T-helper 1 cell treated with Interleukin-12 subunit alpha and Interleukin-12 subunit beta and Interleukin-4 antibody, amounts not matched to agents 30 ng/mL and 1 ng/mL, for 36 hours (primary cell): ENCODE data around the gene ZNF536. TPM values are rescaled to one million over a fixed set of nuclear protein-coding genes. Genes with fewer than 3 reads are reported as not detected.

Source experiments
- intact Hi-C: fragments of 100-400 bp; cut with micrococcal nuclease; formaldehyde crosslinking; loops from one replicate; pipeline ENCODE4 v1.15.1; 2024
- total RNA-seq: library from RNA; stranded (reverse); gene quantifications from 2 replicates; pipeline ENCODE4 v1.2.3, GENCODE V29; 2022

ZNF536 gene
- total RNA-seq, 1 donor from 2014 or later: not detected

DNA sequence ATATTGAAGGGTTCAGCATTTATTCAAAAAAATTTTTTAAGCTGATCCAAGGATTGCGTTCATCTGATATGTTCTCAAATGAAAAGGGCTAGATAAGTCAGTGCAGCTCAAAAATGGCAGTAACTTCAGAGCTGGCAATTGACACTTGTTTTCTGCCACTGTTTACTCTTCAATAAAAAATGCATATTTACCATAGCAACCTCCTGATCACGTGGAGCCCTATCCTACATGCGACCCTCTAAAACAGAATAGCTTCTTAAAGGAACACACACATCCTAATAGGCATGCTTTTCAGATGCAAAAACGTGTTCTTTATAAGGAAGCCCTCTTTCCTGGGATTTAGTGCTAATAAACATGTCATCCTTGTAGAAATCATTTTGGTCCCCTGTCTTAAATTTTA, 150.2 kb downstream of the ZNF536 start:
- intact Hi-C loops: no loop called here

DNA sequence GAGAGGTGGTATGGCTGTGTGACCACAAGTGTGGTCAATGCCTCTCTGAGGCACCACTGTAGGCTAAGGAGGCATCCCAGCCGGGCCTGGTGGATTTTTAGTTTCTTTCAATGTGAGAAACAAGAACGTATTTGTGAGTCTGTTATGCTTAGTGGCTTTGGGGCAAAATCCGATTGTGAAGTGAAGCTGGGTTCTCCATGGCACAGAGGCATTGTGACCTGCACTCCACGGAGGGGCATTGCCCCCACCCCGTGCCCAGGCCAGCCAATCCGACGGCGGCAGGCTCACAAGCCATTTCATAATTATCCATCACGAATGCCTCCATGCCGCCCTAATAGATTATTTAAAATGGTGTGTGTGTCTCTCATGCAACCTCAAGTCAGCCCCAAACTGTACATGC, 151.6 kb downstream of the ZNF536 start:
- intact Hi-C loops: no loop called here

DNA sequence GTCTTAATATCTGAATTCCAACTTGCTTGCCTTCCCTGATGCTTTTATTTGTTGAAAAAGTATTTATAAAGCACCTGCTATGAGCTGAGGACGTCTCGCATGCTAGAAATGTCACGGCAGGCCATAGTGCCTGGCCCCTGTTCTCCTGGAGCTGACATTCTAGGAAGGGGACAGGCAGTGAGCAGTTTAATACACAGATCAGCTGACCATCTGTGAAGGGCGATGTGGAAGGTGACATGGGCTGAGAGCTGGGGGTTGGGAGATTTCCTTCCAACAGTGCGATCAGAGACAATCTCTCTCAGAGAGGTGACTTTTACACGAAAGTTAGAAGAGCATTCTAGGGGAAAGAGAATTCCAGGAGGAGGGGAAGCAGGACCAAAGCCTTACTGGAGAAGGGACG, 153.2 kb downstream of the ZNF536 start:
- intact Hi-C loops: no loop called here

DNA sequence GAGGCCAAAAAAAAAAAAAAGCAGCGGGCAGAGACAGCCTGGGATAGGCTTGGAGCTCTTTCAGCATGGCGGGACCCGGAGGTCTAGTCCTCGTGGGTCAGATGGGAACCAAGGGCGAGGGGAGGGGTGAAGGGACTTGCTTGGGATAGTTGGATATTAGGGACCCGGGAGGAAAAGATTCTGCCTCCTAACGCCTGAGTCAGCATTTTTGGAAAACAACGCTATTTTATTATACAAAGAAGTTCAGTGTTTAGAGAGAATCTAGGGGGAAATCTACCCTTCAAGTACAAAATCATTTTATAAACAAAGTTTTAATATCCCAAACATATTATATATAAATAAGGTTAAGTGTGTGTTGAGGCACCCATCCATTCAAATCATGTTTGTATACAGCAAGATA, 156.7 kb downstream of the ZNF536 start:
- intact Hi-C loops: no loop called here

DNA sequence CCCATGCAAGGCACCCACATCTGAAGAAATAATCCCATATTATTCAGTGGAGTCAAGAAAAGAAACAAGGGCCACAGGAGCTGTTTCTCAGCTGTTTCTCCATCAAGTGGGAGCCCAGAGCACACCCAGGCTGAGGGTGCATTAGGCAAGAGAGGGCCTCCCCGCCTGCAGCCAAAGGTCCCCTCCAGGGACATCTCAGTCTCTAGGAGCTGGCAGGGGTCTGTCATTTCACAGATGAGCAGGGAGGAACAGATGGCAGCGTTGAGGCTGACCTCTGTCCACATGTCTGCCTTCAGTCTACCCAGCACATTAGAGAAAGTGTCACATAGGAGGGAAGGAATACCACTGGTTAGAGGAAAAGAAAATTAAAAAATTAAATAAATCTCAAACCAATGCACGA, 157.7 kb downstream of the ZNF536 start:
- intact Hi-C loops: no loop called here

DNA sequence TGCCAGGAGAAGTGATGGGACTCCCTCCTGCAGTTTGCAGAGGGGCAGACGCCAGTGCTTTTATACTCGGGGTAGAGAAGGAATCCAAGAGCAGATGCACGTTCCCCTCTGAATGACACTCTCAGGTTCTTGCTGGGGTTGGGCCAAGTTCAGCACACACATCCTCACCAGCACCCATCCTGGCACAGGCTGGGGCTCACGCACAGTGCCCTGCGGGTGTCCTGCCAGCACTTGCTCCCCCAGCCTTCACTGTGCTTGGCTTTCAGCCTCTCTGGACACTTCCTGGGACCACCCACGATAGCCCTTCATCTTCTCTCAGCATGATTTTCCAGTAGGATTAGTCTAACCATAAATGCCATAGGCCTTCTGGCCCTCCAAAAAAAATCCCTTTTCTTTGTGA, 158.6 kb downstream of the ZNF536 start:
- intact Hi-C loops: no loop called here

DNA sequence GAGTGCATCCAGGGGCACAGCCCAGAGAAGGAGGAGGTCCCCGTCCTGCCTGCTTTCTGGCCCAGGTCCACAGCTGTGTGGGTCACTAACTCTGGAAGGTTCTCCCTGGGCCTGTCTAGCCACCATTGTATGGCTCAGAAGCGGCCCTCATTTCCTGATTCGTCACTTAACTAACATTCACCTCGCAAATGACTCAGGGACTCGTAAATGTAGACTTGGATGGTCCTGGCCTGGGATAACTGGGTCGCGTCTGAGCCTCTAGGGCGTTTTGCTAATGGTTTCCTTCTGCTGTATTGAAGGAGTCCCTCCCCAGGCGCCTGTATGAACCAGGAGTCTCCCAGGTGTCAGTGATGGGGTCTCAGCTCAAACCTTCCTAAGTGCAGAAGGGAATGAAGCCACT, 162.8 kb downstream of the ZNF536 start:
- intact Hi-C loops: no loop called here

DNA sequence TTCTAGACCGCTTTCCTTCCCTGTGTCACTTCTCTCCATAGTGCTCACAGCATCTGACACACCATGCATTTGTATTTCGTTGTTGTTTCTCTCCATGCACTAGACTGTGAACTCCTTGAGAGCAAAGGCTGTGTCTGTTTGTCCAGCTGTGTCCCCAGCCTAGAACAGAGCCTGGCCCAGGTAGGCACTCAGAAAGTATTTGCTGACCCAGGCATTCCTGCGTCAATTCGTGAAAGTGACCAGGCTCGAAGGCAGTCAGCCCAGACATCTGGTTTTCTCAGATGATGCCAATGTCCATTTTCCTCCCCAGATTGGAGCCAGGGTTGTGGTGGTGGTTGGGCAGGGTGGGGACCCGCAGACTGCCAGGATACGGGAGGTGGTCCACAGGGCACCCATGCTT, 164.8 kb downstream of the ZNF536 start:
- intact Hi-C loops: no loop called here

DNA sequence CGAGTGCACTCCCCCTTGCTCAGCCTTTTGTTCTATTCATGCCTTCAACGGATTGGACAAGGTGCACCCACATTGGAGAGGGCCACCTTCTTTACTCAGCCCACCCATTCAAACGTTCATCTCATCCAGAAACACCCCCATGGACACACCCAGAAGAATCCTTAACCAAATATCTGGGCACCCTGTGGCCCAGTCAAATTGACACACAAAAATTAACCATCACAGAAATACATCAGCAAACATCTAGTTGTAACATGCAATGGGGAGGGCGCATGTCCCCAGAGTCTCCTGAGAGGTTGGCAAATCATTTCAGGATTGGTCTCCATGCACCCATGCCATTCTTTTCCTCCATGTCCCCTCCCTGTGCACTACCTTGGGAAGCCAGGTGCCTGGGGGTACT, 167.1 kb downstream of the ZNF536 start:
- intact Hi-C loops: no loop called here

DNA sequence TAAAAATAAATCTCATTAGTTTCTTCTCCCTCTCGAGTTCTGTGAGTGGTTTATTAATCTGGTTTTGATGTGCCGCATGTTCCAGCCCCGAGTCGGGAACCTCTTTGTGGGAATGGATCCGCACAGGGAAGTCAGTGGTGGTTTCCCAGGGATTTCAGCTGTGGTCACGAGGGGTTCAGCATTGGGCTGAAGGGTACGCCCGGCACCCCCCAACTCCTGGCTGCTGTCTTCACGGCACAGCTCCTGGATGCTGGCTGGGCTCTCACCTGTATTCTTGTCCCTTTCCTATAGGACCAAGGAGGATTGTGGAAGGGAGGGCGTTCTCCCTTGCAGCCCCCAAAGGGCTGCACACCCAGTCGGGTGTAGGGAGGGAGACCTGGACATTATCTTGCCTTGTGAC, 167.8 kb downstream of the ZNF536 start:
- intact Hi-C loops: no loop called here

DNA sequence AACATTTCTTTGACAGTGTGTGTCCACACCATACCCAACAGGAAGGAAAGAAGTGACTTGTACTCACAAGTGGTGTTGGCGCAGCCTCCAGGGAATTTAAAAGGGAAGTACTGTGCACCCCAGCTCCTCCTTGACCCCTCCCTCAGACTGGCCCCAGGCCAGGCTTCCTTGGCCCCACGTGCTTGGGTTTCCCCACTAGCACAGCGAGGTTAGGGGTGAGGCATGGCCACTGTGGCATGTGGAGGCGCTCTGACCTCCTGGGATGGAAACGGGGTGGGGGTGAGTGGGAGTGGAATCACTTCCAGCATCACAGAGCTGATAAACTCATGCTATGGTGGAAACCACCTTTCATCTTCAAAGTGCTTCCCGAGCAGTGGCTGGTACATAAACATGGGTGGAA, 168.6 kb downstream of the ZNF536 start:
- intact Hi-C loops: no loop called here

DNA sequence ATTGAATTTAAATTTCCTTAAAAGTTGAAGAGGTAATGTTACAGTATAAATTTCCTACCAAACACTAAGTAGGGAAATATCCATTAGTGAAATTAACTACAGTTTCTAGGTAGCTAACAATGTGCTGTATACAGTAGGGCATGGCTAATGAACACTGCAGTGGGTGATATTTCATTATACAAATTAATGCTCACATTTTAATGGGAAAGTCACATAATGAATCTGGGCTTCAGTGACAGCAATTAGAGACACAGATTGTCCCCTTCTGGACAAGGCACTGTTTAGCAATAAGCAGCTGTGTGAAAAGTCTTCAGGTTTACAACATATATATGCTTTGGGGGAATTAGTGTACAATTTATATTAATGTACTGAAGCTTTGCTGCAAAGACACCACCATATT, 169.4 kb downstream of the ZNF536 start:
- intact Hi-C loops: no loop called here

DNA sequence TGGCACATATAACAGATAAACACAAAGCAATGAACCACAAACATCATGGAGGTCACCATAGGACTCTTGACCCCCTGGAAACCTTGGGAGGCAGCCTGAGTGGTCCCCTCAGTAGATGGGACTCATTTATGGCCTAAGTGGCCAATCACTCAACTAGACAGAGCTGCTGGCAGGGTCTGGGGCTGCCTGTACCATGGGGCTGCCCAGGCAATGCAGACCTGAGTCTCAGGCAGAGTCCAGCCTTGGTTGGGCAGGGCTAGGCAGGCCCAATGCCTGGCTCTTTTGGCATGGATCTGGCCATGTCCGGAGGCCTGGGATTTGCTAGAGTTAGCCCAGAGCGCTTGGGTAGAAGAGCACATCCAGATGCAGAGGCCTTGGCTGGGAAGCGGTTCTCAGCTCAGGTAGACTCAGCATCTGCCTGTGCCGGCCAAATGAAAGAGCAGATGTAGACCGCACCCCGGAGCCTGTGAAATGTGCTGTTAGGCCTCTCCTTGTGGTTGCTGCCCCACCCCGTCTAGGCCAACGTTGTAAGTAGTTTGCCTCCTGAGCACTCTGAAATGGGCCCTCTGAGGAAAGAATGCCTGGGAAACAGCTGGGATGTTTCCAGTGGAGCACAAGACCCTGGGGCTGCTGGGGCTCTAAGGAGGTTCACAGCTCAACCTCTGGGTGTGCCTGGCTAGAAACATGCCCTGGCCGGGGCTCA, 171.2 kb downstream of the ZNF536 start:
- intact Hi-C loops: no loop called here

DNA sequence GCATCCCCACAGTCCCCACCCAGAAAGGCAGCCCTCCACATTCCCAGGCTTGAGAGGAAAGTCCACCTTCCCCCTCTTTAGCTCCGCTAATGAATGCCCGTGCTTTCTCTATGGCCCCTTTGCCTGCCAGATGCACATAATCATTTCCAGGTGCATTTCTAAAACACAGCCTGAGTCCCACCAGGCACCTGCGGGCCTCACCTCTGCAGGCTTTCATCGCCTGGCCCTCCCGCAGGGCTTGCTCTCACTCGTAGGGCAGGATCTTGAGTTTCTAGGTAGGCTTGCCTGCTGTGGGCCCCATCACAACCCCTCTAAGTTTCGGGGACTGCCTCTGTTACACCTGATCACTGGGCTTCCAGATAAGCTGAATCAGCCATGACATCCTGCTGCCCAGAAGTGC, 173.6 kb downstream of the ZNF536 start:
- intact Hi-C loops: no loop called here

DNA sequence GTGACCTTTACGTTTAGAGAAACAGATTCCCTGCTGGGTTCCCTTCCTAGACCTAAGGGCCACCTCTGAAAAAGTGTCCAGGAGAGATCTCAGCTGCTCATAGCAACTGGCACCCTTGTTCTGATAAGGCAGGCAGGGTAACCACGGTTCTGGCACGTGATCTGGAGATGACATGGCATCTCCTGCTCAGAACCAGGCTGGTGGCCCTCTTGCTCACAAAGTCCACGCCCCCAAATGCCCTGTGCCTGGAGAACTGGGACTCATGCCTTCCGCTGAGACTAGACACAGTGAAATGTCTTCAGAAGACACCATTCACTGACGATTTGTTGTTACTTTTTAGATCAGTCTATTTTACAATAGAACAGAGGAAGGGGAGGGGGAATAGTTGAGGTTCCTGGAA, 174.1 kb downstream of the ZNF536 start:
- intact Hi-C loops: no loop called here

DNA sequence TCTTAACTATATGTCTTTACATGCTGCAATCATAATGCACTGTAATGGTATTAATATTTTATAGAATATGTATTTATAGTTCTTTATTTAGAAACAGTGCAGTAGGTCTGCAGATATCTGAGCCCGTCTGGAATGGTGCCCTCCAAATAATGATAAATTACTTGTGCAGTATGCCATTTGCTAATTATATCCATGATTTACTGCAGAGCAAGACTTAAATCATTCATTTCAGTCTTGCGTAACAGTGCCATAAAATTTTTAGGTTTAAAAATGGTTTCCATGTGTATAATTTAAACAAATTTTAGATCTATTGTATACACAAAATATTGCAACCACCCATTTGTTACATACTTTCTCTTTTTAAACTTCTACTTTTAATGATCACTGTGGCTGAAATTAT, 175.1 kb downstream of the ZNF536 start:
- intact Hi-C loops: no loop called here

DNA sequence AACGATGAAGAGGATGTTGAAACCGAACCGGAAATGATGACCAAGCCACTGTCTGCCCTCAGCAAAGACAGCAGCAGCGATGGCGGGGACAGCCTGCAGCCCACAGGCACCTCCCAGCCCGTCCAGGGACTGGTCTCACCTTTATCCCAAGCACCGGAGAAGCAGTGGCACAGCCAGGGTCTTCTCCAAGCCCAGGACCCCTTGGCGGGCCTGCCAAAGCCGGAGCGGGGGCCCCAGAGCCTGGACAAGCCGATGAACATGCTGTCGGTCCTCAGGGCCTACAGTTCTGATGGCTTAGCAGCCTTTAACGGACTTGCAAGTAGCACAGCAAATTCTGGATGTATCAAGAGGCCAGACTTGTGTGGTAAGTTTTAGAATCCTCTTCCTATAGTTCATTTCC, 177.0 kb downstream of the ZNF536 start:
- intact Hi-C loops: no loop called here

DNA sequence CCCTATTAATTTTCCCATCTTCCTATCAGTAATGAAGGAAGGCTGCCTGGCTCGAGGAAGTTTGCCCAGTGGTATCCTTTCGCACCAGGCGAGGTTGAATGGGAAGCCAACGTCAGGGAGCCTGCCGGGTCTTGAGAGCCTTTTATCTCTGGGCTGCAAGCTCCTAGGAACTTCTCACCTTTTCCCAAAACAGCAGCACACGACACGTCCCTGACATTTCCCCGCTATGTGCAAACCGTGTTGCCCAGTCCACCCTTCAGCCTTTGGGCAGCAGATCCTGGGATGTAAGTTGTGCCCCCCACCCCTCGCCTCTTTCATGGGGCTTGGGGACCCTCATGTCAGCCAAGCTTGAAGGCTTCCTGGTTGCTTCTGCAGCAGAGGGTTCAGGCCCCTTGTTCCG, 179.1 kb downstream of the ZNF536 start:
- intact Hi-C loops: no loop called here

DNA sequence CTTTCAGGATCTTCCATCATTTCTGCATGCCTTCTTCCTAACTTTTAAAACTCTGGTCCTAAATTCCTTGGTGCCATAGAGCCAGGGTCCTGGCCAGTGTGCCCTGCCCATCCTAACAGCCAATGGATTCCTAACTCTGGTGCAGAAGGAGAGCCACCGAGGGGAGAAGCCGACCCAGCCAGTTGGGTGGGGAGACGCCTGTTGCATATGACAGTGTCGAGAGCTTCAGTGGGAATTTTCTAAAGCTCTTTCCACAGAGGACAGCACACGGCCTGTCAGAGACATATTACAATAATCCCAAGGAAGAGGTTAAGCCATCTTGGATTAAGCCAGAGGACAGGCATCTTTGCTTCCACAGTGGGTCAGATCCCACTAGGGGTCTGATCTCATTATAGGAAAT, 180.4 kb downstream of the ZNF536 start:
- intact Hi-C loops: no loop called here

DNA sequence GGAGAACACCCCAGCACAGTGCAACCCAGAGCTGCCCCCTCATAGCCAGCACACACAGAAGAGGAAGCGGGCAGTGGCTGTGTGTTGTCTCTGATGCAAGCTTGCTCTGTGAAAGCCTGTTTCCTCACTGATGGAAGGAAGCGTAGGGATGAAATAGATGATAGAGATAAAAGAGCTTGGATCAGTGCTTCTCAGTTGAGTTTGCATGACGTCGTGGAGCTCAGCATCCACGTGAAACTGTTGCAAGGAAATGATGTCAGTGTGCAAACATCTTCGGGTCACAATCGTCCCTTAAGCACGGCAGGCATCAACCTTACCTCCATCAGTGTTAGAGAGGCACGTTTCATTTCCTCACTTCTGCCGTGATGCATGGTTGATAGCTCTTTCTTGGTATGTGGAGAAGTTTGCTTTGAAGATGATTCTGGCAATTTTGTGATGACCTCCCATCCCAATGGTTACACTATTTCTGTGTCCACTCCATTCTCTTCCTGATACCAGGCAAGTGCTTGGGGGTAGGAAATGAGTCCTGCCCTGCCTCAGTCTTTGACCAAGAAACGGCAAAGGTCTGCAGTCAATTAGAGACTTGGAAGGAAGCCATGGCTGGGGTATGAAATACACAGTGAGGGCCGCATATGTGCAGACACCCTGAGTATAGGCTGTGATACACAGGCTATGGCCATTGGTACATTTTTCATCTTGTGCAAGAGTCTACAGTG, 183.0 kb downstream of the ZNF536 start:
- intact Hi-C loops: no loop called here

DNA sequence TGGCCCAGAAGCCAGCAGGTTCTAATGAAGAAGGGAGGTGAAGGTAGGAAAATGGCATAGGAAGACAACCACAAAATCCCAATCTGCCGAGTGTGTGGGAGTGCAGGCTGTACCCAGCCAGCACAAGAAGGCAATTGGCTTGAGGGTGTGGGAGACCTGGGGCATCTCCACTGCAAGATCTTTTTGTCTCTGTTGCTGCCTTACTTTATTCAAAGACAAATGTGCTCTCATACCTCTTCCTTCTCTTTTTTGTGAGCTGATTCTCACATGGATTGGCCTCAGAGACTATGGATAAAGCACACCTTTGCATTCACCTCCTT, 183.6 kb downstream of the ZNF536 start:
- intact Hi-C loops: no loop called here

DNA sequence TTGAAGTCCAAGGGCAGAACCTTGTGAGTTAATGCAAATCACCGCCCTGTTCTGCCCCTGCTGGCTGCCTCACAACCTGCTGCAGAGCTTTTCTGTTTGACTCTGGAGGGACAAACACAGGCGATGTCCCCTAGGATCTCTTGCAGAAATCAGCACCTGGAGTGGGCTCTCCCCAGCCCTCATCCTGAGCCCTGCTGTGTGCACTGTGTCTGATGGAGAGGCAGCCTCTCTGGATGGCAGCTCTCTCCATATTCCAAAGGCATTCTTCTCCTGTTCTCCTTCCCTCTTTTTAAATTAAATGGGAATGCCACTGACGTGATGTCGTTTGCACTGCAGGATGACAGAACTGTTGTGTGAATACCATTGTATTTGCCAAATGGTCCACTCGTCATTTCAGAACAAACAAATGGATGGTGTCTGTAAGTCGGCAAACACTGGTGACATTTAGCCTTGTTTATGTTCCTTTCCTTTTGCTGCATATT, 184.1 kb downstream of the ZNF536 start:
- intact Hi-C loops: no loop called here

DNA sequence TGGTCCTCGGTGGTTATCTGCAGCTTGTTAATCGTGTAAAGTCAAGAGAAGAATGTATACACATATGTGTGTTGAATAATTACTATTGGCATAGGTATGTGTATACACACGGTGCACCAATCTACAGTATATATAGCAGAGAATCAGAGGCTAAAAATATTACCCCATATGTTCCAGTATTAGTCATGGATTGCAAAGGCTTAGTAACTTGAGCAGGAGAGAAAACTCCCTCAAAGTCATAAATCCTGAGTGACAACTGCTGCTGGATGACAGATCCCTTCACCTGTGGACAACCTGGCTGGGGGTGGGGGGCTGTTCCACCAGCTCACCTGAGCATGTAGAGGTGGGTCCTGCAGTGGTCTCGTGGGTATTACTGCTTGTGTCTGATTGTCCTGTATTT, 185.0 kb downstream of the ZNF536 start:
- intact Hi-C loops: no loop called here
